Renal cortex interstitium (tissue), 11 donors: ENCODE data around the gene NFATC4. TPM values are rescaled to one million over a fixed set of nuclear protein-coding genes. Genes with fewer than 3 reads are reported as not detected.

ENCODE experiments used
- DNase-seq, 11 donors: peaks; one replicate each; pipeline ENCODE4 v3.0.0-alpha.2; 2013; ENCODE audit warnings: low read depth in 9 of 11, low spot score in 4 of 11; ENCODE audit errors: extremely low read depth in 1 of 11
- polyA plus RNA-seq, 3 donors: library from polyadenylated mRNA; unstranded; fragments of 120-200 nt; gene quantifications; one replicate each; pipeline ENCODE4 v1.2.1, GENCODE V29; 2013; ENCODE audit not compliant: insufficient read length in 3 of 3

Gene NFATC4
- polyA plus RNA-seq, 3 donors, result 58.4 to 95.5 (median 74.1) TPM

GRCh38 chr14:24416254-24416931 lies 48.4 kb downstream of the NFATC4 start:
- no peak for DNase-seq

DNA sequence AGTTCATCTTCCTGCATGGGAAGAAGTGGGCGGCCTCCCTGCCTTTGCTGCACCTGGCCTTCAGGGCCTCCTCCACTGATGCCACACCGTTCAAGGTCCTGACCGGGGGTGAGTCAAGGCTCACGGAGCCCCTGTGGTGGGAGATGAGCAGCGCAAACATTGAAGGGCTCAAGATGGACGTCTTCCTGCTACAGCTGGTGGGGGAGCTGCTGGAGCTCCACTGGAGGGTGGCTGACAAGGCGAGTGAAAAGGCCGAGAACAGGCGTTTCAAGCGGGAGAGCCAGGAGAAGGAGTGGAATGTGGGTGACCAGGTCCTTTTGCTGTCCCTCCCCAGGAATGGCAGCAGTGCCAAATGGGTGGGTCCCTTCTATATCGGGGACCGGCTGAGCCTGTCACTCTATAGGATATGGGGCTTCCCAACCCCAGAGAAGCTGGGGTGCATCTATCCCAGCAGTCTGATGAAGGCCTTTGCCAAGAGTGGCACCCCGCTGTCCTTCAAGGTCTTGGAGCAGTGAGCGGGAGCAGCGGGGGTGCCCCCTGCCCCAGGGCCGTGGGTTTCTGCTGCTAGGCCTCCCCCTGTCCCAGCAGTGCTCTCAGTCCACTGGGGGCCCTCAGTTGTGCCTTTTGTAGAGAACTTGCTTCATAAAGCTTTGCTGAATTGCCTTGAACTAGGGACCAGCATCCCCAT lies 49.1 kb downstream of the NFATC4 start:
- DNase-seq, result no peak

DNA sequence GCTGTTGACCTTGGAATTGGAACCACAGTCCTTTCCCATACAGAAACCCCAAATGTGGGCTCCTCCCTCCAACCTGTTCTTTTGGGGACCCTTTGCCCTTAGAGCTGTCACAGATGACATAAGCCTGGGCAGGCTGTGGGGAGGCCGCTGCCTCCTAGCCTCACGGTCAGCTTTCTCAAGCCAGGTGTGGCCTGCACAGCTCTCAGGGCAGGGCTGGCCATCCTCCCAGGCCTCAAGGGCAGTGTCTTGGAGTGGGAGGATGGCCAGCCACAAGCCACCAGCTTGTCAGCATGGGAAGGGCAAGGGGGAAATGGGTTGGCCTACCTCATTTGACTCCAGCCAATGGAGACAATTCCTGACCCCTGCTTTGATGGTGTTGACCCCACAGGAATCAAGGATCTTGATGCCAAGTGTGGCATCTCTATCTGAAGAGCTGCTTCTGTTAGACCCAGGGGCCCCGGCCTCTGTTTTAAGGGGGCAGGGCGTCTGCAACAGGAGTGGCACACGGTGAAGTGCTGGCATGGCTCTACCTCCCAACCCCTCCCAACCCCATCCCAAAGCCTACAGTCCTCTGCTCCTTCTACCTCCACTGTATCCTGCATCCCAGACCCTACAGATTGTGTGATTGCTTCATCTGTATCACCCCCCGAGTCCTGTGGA lies 50.0 kb downstream of the NFATC4 start:
- no peak for DNase-seq

DNA sequence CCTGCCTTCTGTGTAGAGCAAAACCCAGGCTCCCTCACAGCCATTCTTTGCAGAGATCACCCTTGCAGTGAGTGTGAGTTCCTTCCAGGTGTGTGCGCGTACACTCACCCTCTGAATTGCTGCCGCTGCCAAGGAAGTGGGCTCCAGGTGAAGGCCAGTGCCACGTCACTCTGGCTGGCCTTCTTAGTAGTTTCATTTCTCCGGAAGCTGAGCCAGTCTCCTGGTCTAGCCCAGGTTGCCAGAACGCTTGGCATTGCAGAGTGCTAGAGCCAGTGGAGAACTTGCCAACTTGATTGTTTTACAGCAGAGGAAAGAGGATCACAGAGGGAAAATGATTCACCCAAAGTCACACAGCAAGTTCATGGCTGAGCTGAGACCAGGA lies 50.5 kb downstream of the NFATC4 start:
- DNase-seq, result no peak

GRCh38 chr14:24422261-24422660 lies 54.3 kb downstream of the NFATC4 start:
- no peak for DNase-seq

GRCh38 chr14:24422694-24423601 lies 55.0 kb downstream of the NFATC4 start:
- DNase-seq, result no peak

- DNase-seq, result no peak
These were observed 57.7 kb downstream of the NFATC4 start for GRCh38 chr14:24425704-24426103.

DNA sequence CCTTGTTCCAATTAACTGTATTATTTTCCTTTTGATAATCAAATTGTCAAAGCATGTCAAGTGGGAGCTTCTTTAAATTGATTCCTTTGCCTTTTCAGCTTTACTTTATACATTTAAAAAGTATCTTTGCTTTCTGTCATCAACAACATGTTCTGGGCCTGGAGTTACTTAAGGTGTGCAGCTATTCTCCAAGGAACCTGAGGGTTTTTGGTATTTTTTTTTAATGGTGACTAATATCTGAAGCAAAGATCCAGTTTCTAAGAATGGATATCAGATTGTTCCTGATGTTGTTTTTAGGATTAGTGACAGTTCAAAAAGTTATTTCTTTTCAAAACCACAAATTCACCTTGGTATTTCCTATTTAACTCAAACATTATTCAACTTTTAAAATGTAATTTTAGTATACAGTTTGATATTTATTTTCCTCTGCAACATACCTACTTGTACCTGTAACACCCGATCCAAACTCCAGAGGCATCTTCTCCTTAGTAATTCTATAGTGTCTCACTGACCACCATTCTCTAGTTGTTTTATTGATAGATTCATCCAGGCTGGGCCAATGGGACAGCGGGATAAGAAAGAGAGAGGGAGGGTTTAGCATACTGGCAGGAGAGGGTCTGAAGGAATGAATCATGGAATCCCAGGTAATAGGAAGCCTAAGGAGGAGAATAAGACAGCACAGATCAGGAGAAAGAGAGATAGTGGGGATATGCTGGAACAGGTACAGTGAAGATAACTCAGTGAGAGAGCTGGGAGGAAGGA lies 58.3 kb downstream of the NFATC4 start:
- DNase-seq, result no peak

DNA sequence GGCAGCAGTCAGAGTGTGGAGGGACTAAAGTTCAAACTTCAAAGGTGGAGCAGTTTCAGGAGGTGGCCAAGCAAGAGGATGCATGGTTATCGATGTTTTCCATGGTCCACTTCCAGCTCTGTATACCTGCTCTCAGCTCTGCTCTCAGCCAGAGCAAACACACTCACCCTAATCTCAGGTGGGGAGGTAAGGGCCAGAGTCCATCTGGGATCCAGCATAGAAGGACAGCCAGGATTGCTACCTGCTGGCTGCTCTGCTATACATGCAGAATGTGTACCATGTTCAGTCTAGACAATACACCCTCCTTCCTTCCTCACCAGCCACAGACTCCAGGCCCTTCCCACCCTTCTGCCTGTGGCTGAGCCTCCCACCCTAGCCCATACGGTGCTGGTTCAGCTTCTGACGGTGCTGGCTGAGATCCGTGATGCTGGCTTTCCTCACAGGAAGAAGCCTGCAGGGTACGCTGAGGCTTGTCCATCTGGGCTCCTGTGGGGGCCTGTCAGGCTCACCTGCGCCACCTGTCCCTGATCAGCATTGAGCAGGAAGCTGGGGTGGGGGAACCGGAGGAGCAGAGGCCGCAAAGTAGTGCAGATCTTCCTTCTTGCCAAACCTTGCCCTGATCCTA lies 59.0 kb downstream of the NFATC4 start:
- no peak for DNase-seq

- no peak for DNase-seq
These were observed 59.8 kb downstream of the NFATC4 start for GRCh38 chr14:24427537-24428508.

DNA sequence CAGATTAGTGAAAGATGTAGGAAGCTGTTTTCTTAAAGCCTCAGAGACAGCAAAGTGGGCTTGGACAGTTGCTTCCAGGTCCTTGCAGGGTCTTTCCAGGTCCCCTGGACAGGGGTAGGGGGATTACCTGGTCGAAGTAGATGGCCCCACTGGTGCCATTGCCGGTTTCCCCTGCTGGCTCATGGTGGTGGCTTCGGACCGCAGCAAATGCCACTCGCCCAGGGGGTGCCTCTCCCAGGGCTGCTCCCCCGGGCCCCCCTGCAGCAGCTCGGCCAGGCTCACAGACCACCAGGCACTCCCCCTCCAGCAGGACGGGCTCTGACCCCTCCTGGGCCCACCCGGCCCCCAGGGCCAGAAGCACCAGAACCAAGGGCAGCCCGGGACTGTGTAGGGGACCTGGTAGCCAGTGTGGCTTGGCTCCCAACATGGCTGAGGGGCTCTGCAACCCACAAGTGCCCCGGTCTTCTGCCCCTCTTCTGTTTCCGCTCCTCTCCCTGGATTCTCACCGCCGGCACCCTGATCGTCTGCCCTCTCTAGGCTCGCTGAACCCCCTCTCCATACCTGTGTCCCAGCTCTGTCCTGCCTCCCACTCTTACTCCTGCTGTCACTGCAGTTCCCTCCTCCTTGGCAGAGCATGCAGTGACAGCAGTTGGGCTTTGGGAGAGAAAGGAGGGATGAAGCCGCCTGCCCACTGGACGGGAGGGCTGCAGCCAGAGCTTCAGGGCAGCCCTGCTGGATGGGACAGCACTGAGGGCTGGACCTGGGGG lies 60.8 kb downstream of the NFATC4 start:
- DNase-seq, result no peak

Other genes starting within 250 kb of the NFATC4 start
- gene FITM1, start 237.5 kb upstream of the NFATC4 start, polyA plus RNA-seq, result 1 to 10 TPM in 1 of 3 donors, under 1 TPM in 2; 0.56 to 1.6 (median 0.79) TPM
- gene PSME1, start 232.0 kb upstream of the NFATC4 start, polyA plus RNA-seq, result 100 to 1,000 TPM; 198 to 220 (median 199) TPM
- gene EMC9, start 226.6 kb upstream of the NFATC4 start, polyA plus RNA-seq, result 10 to 100 TPM; 18.4 to 21.1 (median 20.2) TPM
- 100 to 1,000 TPM; 150 to 170 (median 152) TPM for gene PSME2, start 221.6 kb upstream of the NFATC4 start, polyA plus RNA-seq
- 10 to 100 TPM; 45.5 to 59.5 (median 50.4) TPM for gene RNF31, start 220.7 kb upstream of the NFATC4 start, polyA plus RNA-seq
- gene IRF9, start 206.9 kb upstream of the NFATC4 start, polyA plus RNA-seq, result 10 to 100 TPM; 56.3 to 66.1 (median 58.3) TPM
- 10 to 100 TPM; 64.2 to 76.7 (median 67.2) TPM for gene REC8, start 196.1 kb upstream of the NFATC4 start, polyA plus RNA-seq
- gene IPO4, start 179.4 kb upstream of the NFATC4 start, polyA plus RNA-seq, result 10 to 100 TPM; 32.8 to 42.1 (median 40.5) TPM
- 10 to 100 TPM; 36.6 to 50.8 (median 47.1) TPM for gene TM9SF1, start 172.7 kb upstream of the NFATC4 start, polyA plus RNA-seq
- gene TSSK4, start 162.5 kb upstream of the NFATC4 start, polyA plus RNA-seq, result 10 to 100 TPM in 1 of 3 donors, 1 to 10 TPM in 2; 4.8 to 11.6 (median 6.8) TPM
- gene CHMP4A, start 154.7 kb upstream of the NFATC4 start, polyA plus RNA-seq, result 10 to 100 TPM; 56.1 to 58.4 (median 56.9) TPM
- 10 to 100 TPM; 10.2 to 17.3 (median 13.5) TPM for gene MDP1, start 152.1 kb upstream of the NFATC4 start, polyA plus RNA-seq
- 100 to 1,000 TPM; 198 to 251 (median 250) TPM for gene NEDD8, start 135.8 kb upstream of the NFATC4 start, polyA plus RNA-seq
- 100 to 1,000 TPM; 107 to 128 (median 115) TPM for gene GMPR2, start 135.3 kb upstream of the NFATC4 start, polyA plus RNA-seq
- gene TINF2, start 125.6 kb upstream of the NFATC4 start, polyA plus RNA-seq, result 10 to 100 TPM; 52.8 to 65.8 (median 61.6) TPM
- 1 to 10 TPM; 1.6 to 2.1 (median 2.0) TPM for gene TGM1, start 105.0 kb upstream of the NFATC4 start, polyA plus RNA-seq
- gene RABGGTA, start 96.6 kb upstream of the NFATC4 start, polyA plus RNA-seq, result 10 to 100 TPM; 20.0 to 25.3 (median 23.5) TPM
- 10 to 100 TPM; 31.4 to 61.9 (median 37.9) TPM for gene DHRS1, start 68.4 kb upstream of the NFATC4 start, polyA plus RNA-seq
- 10 to 100 TPM; 25.8 to 28.5 (median 26.7) TPM for gene NOP9, start 68.3 kb upstream of the NFATC4 start, polyA plus RNA-seq
- gene CIDEB, start 60.2 kb upstream of the NFATC4 start, polyA plus RNA-seq, result 10 to 100 TPM; 24.6 to 28.8 (median 26.5) TPM
- 1 to 10 TPM; 3.4 to 4.3 (median 3.7) TPM for gene LTB4R2, start 58.0 kb upstream of the NFATC4 start, polyA plus RNA-seq
- 1 to 10 TPM; 4.1 to 6.8 (median 5.6) TPM for gene LTB4R, start 56.7 kb upstream of the NFATC4 start, polyA plus RNA-seq
- 10 to 100 TPM; 15.7 to 25.1 (median 21.6) TPM for gene ADCY4, start 33.1 kb upstream of the NFATC4 start, polyA plus RNA-seq
- gene RIPK3, start 28.2 kb upstream of the NFATC4 start, polyA plus RNA-seq, result 1 to 10 TPM; 2.5 to 4.5 (median 3.1) TPM
- 10 to 100 TPM; 47.5 to 60.0 (median 47.8) TPM for gene NYNRIN, start 30.8 kb downstream of the NFATC4 start, polyA plus RNA-seq
- 1 to 10 TPM; 2.9 to 3.5 (median 3.0) TPM for gene CBLN3, start 61.5 kb downstream of the NFATC4 start, polyA plus RNA-seq
- 10 to 100 TPM; 44.8 to 51.6 (median 48.4) TPM for gene KHNYN, start 61.8 kb downstream of the NFATC4 start, polyA plus RNA-seq
- 10 to 100 TPM; 51.4 to 76.8 (median 69.5) TPM for gene SDR39U1, start 74.6 kb downstream of the NFATC4 start, polyA plus RNA-seq
- under 1 TPM; 0.19 to 0.53 (median 0.32) TPM for gene CMA1, start 140.1 kb downstream of the NFATC4 start, polyA plus RNA-seq
- gene CTSG, start 208.1 kb downstream of the NFATC4 start, polyA plus RNA-seq, result under 1 TPM; 0.62 to 0.79 (median 0.76) TPM
- gene GZMH, start 241.5 kb downstream of the NFATC4 start, polyA plus RNA-seq, result under 1 TPM in 1 of 3 donors, not detected in 2; 0.11 TPM